HG03520 (cell line): ENCODE data around the gene PPM1H.
"Not testable (repeated sequence)": the region's sequence is repeated elsewhere in the genome, so short reads cannot be mapped to it uniquely, and the experiment has no call there.

Experiments
- ATAC-seq: cut with Tn5 transposase; IDR thresholded peaks from one replicate; pipeline ENCODE4 v1.9.1; 2021; ENCODE audit warnings: mild to moderate bottlenecking, moderate library complexity; ENCODE audit not compliant: unreplicated experiment

Gene PPM1H

DNA sequence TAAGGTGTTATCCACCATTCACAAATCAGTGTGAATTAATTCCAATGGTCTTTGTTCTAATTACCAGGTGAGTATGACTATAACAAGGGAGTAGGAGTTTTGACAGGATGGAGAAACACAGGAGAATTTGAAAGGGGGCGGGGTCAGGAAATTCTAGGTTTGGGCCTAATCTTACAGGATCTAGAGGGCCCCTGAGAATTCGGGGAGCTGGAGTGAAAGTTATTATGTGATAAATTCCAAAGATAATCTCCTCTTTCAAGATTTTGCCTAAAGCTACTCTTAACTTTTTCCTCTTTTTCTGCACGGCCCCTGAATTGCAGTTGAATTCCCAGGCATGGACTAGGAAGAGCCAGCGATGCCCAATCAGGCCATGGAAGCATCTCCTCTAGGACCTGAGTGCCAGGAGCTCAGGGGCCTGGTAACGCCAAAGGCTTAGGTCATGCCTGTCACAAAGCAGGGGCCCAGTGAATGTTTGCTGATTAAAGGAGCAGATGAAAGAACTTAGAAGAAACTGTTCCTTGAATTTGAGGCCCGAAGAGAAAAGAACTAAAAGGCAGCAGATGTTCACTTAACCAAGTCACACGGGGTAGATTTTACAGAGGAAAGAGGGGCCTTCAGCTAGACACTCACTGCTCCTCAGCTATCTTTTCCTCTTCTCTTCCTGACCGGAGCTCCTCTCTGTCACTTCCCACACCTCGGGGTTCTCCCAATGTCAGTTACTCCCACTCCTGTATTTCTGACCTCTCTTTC lies 195.5 kb downstream of the PPM1H start:
- no peak for ATAC-seq

DNA sequence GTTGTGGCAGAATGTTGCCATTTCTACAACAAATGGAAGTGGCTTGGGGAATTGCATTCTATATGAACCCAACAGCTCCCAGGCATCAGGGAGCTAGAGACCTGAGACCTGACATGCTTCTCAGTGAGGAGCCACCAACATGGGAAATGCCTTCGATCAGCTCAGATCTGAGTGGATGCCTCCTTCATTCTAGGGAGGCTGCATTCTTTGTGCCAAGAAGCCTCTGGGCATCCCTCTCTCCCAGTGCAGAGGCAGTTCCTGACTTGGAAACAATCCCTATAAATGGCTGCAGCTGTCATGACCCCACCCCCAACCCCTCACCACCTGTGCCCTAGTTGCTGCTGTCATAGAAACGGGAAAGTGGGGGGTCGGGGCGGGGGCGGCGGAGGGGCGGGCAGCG lies 196.3 kb downstream of the PPM1H start:
- ATAC-seq, result no peak

DNA sequence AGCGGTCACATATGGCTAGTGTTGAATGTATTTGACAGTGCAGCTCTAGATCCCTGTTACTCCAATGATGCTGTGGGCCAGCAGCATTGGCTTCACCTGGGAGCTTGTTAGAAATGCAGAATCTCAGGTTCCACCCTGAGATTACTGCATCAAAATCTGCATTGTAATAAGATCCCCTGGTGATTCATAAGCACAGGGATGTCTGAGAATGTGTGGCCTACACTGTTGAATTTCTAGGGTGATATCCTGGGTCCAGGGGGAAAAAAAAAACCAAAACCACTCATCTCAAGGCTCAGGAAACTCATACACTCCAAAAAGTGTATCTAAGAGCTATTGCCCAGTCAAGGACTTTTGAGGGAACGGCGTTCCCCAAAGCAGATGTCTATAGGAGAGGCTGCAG lies 196.8 kb downstream of the PPM1H start:
- no peak for ATAC-seq

DNA sequence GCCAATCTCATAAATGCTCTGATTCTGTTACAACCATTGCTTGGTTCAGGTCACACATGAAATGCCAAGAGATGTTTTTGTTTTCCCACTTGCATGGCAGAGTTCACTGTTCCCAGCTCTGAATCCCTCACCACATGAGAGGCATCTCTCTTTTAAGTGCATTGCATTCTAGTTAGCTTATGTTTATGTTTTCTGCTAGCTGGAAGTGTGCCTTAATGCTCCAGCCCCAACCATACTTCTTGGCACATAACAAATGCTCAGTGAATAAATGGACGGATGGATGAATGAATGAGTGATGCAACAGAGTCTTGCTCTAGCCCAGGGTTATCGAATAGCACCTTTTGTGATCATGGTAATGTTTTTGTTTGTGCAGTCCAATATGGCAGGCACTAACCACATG lies 197.3 kb downstream of the PPM1H start:
- ATAC-seq, result no peak

DNA sequence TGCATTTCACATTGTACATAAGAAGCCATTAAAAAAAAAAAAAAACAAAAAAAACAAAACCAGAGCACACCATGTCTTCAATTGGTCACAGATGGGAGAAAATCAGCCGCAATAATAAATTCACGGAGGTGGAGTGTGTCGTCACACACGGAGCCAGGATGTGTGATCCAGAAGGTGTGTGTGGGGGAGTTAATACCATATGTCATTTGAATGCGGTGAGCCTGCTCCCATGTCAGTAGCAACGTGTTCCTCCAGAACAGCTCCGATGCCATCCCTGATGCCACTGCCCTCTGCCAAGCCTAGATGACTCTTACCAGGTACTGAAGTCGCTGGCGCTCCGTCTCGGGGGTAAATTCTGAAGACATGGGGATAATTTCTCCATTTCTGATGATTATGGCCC lies 197.8 kb downstream of the PPM1H start:
- no peak for ATAC-seq

DNA sequence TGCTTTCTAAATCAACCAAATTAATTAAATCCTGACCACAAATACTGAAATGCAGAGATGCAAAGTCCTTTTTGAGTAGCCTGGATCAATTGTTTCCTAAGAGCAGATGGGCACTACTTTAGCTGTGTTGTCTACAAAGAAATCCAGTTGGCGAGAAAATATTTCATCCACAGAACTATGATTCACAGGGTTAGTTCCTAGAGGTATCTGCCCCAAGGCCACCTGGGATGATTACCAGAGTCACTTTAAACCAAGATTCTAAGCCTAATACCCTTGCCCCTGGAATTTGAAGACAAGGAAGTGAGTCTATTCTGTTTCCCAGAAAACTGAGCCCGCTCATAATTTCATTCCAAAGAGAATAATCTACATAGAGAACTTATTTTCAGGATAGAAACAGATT lies 198.4 kb downstream of the PPM1H start:
- ATAC-seq, result no peak

DNA sequence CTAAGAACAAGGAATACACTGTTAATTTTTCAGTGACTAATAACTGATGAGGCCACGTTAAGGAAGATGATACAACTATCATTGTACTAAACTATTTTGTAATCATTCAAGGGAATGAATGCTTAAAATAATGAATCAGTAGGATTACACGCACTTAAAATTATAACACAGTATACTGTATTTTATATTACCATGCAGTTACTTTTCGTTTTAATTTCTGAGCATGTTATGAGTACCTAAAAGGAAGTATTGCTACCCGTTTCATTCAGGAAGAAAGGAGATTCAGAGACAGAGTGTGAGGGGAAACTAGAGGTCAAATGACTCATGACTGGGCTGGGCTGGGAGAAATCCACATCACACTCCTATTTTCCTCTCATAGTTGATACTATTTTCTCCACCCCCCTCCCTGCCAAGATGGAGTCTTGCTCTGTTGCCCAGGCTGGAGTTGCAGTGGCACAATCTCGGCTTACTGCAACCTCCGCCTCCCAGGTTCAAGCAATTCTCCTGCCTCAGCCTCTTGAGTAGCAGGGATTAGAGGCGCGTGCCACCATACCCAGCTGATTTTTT lies 202.0 kb downstream of the PPM1H start:
- no peak for ATAC-seq

DNA sequence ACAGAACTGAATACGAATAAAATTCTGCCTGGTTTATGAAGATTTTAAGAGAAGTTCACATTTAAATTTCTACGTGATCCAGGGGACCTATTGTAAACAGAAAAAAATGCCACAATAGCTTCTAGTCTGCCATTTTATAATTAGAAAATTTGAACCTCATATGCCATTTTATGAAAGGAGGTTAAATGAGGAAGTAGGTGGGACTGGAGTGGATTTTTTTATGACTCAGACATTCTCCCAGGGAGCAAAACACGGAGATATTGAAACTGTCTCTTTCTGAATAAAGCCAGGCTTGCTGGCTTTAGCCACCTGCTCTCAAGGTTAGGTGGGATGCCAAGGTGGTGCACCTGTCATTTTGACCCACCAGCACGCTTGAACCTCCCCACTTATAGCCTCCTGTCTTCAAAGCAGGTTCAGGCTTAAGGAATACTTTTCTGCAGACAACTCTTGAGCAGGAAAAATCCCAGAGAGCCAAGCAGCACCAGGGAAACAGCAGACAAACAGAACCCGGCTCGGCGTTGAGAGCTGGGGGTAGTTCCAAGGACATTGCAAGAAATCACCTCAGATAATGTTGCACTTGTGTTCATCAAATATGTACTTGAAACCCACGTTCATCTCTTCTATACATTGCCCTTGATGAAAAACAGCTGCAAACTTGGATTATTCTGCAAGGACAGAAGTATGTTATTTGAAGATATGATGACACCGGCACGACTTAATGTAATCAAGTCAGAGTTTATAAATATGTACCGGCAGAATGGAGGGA lies 203.7 kb downstream of the PPM1H start:
- ATAC-seq, result no peak

DNA sequence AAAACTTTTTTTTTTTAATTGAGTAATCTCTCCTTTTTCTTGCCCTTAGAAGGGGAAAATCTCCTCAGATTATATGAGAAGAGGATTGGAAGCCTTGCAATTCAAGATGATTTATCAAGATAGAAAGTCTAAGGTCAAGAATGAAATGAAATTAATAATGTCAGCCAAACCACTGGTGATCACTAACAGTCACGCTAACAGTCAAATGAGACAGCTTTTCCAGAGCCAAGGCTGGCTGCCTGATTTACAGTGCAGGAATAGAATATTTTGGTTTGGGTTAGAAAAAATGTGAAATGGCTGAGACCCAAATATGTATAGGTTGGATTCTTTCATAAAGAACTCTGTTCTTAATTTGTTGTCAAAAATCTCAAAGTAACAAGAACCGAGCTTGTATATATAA lies 204.3 kb downstream of the PPM1H start:
- ATAC-seq, result no peak

DNA sequence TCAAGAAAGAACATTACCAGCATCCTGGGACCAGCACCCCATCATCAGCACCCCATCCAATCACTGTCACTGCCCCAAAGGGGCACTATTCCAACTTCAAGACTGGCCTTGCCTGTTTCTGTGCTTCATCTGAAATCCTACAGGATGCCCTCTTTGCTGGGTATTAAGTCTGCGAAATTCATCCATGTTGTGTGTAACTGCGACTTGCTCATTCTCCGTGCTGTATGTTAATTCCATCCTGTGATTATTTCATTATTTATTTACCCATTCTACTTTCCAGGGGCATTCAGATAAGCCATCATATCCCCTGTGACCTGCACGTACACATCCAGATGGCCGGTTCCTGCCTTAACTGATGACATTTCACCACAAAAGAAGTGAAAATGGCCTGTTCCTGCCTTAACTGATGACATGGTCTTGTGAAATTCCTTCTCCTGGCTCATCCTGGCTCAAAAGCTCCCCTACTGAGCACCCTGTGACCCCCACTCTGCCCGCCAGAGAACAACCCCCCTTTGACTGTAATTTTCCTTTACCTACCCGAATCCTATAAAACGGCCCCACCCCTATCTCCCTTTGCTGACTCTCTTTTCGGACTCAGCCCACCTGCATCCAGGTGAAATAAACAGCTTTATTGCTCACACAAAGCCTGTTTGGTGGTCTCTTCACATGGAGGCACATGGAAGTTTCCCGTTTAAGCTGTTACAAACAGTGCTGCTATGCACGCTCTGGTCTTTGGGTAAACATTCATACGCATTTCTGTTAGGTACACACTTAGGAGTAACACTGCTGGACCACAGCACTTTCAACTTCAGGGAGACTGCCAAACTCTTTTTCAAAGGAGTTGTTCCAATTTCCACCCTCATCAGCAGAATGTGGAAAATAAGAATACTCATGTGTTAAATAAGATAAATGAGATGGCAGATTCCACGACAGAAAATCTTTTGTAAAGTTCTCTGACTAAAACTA lies 205.1 kb downstream of the PPM1H start:
- not testable (repeated sequence) for ATAC-seq

DNA sequence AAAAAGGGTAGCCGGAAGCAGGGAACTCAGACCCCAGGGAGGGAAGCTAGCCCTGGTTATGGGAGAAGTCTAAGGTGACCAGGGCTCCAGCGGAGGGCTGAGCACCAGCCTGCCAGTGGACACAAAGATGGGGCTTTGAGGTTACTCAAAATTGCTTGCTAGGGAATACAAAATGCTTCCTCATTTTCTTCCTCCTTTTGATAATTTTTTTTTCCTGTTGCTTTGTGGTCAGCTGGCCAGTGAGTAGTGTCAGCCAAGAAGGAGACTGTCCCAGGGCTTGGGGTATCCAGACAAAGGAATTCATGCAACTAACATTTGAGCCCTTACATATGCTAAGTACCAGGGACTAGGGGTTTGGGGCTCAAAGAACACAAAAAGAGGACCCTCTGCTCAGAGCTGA lies 206.2 kb downstream of the PPM1H start:
- no peak for ATAC-seq

DNA sequence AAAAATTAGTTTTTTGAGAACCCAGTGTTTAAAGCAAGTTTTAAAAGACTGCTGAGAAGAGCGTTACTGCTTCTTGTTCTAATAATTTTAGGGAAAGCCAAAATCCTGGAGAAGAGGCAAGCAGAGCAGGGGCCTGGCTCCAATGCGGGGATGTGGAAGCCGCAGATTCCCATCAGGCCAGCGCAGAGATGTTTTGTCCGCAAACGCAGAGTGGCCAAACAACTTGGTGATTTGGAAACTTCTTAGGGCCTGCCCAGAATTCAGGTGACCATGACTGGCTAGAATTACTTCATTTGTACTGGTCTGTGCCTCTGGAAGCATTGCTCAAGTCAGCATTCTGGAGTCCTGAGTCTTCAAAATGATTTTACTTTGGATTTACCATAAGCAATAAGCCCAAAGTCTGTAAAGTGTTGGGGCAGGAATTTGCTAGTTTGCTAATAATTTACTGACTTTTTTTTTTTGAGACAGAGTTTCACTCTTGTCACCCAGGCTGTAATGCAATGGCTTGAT lies 208.4 kb downstream of the PPM1H start:
- ATAC-seq, result no peak

DNA sequence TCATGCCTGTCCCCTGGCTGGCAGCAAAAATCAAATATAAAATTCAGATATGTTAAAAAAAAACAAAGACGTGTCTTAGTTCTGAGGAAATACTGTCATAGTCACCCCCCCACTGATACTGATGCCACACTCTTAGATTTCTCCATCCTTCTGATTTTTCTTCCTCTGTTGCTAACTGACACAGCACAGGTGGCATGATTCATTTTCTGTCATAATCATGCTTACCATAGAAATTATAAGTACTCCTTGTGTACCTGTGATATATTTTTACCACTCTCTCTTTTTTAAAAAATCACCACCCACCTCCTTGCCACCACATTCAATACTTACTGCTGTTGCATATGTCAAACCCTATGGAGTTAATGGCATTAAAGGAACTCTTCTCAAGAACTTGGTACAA lies 209.2 kb downstream of the PPM1H start:
- no peak for ATAC-seq

DNA sequence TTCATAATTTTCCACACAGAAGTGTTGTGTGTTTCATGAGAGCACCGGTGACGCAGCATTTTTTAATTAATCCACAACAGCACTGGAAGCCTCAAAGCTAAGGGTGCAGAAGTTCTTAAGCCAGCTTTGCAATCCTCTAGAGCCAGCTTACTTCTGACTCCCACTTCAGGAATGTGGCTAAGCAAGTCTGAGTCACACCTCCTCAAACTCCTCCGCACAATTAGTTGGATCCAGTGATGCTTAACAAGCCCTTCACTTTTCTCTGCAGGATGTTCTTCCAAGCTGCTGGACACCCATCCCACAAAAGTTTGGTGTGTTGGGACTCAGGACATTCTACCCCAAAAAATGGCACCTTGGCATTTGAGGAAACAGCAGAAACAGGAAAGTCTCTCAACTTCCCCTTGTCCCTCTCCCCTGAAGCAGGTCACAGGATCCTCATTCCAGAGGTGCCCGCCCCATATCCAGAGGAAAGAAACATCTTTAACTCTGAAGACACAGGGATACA lies 210.0 kb downstream of the PPM1H start:
- no peak for ATAC-seq

DNA sequence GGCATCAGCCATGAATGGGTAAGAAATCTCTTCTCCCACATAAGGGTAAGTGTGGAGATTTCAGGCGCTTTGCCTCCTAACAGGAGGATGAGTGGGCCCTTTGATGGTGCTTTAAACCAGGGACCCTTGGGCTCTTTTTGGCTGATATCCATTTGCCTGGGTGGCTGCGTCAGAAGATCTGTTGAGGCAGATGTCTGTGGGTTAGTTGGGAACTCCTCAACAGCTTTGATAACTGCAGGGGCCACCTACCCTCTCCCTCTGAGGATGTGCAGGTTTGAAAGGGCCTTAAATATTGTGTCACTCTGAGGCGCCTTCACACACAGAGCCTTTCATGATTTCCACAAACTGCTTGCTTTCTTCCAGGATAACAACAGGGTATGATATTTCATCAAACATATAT lies 210.7 kb downstream of the PPM1H start:
- no peak for ATAC-seq

DNA sequence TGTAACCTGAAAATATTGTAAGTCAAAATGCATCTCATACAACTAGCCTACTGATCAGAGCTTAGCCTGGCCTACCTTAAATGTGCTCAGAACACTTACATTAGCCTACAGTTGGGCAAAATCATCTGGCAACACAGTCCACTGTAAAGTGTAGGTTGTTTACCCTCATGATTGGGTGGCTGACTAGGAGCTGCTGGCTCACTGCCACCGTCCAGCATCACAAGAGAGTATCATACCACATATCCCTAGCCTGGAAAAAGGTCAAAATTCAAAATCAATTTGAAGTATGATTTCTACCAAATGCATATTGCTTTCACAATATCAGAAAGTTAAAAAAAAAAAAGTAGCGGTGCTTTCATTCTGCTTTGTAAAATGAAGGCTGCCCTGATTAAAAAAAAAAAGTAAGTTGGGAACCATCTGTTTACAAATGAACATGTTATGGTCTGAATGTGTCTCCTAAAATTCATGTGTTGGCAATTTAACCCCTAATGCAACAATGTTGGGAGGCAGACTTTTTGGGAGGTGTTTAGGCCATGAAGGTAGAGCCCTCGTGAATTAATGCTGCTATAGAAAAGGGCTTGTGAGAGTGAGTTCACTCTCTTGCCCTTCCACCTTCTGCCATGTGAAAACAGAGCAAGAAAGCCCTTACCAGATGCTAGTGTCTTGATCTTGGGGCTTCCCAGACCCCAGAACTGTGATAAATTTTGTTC lies 211.8 kb downstream of the PPM1H start:
- no peak for ATAC-seq

DNA sequence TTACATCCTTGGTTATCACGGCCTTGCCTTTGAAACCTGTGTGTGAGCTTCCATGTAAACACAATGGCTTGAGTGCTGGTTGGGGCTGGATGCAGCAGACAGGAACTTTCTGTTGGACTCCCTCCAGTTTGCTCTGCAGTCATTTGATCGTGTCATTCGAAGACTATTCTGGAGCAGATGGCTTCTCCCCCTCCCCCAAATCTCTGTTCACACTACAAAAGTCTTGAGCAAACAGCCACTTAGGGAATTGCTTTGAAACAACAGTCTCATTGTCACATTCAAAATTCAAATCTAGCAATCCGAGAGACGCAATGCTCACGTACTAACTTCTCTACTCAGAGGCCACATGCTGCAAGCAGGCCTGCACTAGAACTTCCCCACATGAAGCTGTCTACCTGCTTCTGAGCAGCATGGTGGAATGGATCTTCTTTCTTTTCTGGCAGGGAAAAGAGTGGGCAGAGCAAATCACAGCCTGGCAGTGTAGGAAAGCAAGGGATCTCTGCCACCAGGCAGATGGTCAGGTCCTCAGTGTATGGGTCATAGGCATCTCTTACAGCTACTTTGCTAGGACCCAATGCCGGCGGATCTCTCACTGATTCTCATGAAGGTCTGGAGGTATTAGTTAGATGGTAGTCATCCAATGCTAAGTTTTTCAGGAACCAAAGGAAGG lies 214.2 kb downstream of the PPM1H start:
- ATAC-seq, result no peak

DNA sequence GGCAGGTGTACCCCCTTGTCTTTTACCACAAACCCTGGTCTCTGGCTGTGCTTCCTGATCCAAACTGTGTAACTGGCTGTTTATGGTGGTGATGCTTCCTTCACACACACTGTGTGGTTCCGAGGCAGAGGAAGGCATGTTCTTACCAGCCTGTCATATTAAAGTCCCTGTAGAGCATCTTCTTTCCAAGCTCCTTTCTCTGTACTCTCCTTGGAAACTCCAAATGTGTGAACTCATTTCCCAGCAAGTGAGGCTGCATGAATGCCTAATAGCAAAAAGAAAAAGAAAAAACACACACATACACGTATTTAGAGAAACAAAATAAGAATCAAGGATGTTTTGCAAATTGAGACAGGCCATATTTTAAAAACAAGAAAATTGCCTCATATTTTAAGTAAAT lies 214.9 kb downstream of the PPM1H start:
- no peak for ATAC-seq

DNA sequence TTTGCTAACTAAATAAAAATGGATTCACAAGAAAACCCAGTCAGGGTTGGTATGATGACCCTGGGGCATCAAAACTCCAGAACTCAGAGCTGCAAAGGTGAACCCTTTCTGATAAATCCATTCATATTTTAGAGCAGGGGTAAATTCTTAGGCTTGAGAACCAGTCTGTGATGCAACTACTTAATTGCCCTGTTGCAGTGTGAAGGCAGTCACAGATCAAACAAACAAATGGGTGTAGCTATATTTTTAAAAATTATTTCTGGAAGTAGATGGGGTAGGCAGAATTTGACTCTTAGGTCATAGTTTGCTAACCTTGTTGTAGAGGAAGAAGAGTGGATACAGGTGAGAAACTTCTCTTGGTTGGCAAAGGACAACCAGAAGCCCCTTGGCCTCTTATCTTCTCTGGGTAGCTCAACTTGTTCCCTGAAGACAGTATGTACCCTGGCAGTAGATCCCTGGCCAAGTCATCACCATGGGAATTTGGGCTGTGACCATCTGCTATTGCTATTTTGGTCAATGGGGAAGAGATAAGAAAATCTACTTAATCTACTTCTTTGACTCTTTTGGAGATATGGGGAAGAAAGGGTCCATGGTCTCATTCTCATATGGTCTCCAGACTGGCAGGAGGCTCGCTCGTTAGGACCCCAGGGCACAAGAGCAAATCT lies 216.1 kb downstream of the PPM1H start:
- no peak for ATAC-seq
